Pancreas (tissue), 10 donors: ENCODE data around the gene KLF7. TPM values are rescaled to one million over a fixed set of nuclear protein-coding genes. Genes with fewer than 3 reads are reported as not detected.

ENCODE experiments used
- ATAC-seq, 4 donors: fragments of 200-7000 bp; cut with Tn5 transposase; one replicate each; pipeline versions ENCODE4 v1.8.0 to v1.9.1; 2020; ENCODE audit warnings: mild to moderate bottlenecking in 4 of 4, moderate library complexity in 4 of 4
- DNase-seq, 6 donors: peaks; one replicate each; pipeline ENCODE4 v3.0.0-alpha.2; 2020
- FAIRE-seq: peaks from 2 replicates; lab custom pipeline; 2012; peaks lifted over from hg19 to GRCh38; lab: Jason Lieb, UNC
- H3K27ac ChIP-seq, 4 donors: fragments of 200-600 bp; sonication (generic); 1 replicate in 3 of 4; 2 replicates in 1 of 4; pipeline versions ENCODE4 v1.5.0 to v1.8.0; 2020
- H3K27me3 ChIP-seq, 4 donors: fragments of 200-600 bp; one replicate each; pipeline ENCODE4 v1.8.0; 2021
- H3K36me3 ChIP-seq, 3 donors: fragments of 200-600 bp; sonication (generic) in 1 of 3; one replicate each; pipeline versions ENCODE4 v1.5.0 to v1.8.0; 2020 to 2021
- H3K4me1 ChIP-seq, 3 donors: fragments of 200-600 bp; one replicate each; pipeline ENCODE4 v1.8.0; 2021
- H3K4me3 ChIP-seq, 4 donors: fragments of 200-600 bp; sonication (generic) in 2 of 4; one replicate each; pipeline versions ENCODE4 v1.5.0 to v1.8.0; 2020 to 2021
- H3K9me3 ChIP-seq, 4 donors: fragments of 200-600 bp; one replicate each; pipeline ENCODE4 v1.8.0; 2021
- CTCF ChIP-seq, 4 donors: fragments of 200-600 bp; sonication (generic) in 3 of 4; IDR thresholded peaks; one replicate each; pipeline versions ENCODE4 v1.5.0 to v1.8.0; 2021; ENCODE audit warnings: antibody characterized with exemption in 4 of 4
- WGBS, 2 donors: extraction: QIAGEN DNeasy Blood & Tissue Kit; methylation state at CpG; one replicate each; pipeline ENCODE4 v1.1.7; 2013; 5-methylcytosine and 5-hydroxymethylcytosine counted together
- intact Hi-C, 3 donors: fragments of 100-400 bp; cut with DNase I; formaldehyde crosslinking; loops; one replicate each; pipeline versions ENCODE4 v1.11.1 to v1.14.2; 2022
- polyA plus RNA-seq, 2 donors: library from polyadenylated mRNA; stranded (reverse); fragments of 200-250 nt; gene quantifications; one replicate each; pipeline ENCODE4 v1.2.3, GENCODE V29; 2013
- total RNA-seq, 6 donors: library from RNA; stranded (reverse); fragmentation: NEBNext Ultra II Directional in 4 of 6; extraction: Animal tissue kit (Norgen Biotek cat#: 25700) in 4 of 6; gene quantifications; one replicate each; pipeline versions ENCODE4 v1.2.1 to v1.2.4, GENCODE V29; 2021 to 2023
- donor health status: healthy with polysubstance abuse.
- donor health status: DM: no; HTN: no; CAD: no; lungs with moderate emphysema.
- donor health status: DM: no; HTN: no; CAD: no.
- donor health status: control.
- donor health status: control.
- donor health status: Bipolar disorder and iron deficiency.
- donor health status: DM: yes; HTN: yes; CAD: no.
- donor health status: DM: no; HTN: no; CAD: no.
- donor health status: DM: no; HTN: no; CAD: no.
- donor health status: DM: yes; HTN: yes; CAD: no.

KLF7 gene
- total and polyA plus RNA-seq, 8 donors, result 2.4 to 15.0 (median 5.6) TPM

GRCh38 chr2:207151048-207151447 lies 14.7 kb downstream of the KLF7 start:
- Histone ChIP-seq H3K4me1 (peaks cover 0 to 6% (median 0%) of the 10 kb centered on the region in 3 donors), H3K27me3 (no peaks in the 10 kb centered on the region), H3K27ac (no peak overlapping the region), H3K9me3 (no peaks in the 10 kb centered on the region), H3K36me3 (no peaks in the 10 kb centered on the region), H3K4me3 (no peak overlapping the region)
- FAIRE-seq (no peak), ATAC-seq (no peak), DNase-seq (no peak)
- TF ChIP-seq CTCF (IDR thresholded peaks at IDR 0.05), result no peak
- intact Hi-C loops, result no loop called here
- 82 to 83% methylated on average over 6 of the region's 6 CpGs for WGBS, 2 donors

- Histone ChIP-seq H3K27me3 (no peaks in the 10 kb centered on the region), H3K27ac (no peak overlapping the region), H3K4me1 (peaks cover 0 to 6% (median 0%) of the 10 kb centered on the region in 3 donors), H3K9me3 (no peaks in the 10 kb centered on the region), H3K4me3 (no peak overlapping the region), H3K36me3 (no peaks in the 10 kb centered on the region)
- DNase-seq (no peak), ATAC-seq (no peak), FAIRE-seq (no peak)
- TF ChIP-seq CTCF (IDR thresholded peaks at IDR 0.05), result no peak
- 76 to 78% methylated on average over 5 of the region's 5 CpGs for WGBS, 2 donors
- intact Hi-C loops, result no loop called here
Observed at GRCh38 chr2:207150284-207150683, 15.5 kb downstream of the KLF7 start.

- Histone ChIP-seq H3K36me3 (no peaks in the 10 kb centered on the region), H3K27me3 (no peaks in the 10 kb centered on the region), H3K27ac (no peak overlapping the region), H3K4me1 (peaks cover 0 to 6% (median 0%) of the 10 kb centered on the region in 3 donors), H3K9me3 (no peaks in the 10 kb centered on the region), H3K4me3 (no peak overlapping the region)
- ATAC-seq (peak in 1 of 4 donors; percentile 30), DNase-seq (no peak), FAIRE-seq (no peak)
- no peak for TF ChIP-seq CTCF (IDR thresholded peaks at IDR 0.05)
- intact Hi-C loops, result no loop called here
- 59 to 61% methylated on average over 7 of the region's 7 CpGs for WGBS, 2 donors
Observed at GRCh38 chr2:207149249-207150213, 16.2 kb downstream of the KLF7 start.

GRCh38 chr2:207148020-207148419 lies 17.7 kb downstream of the KLF7 start:
- H3K36me3 ChIP-seq, result no peaks in the 10 kb centered on the region
- no peak for FAIRE-seq
- DNase-seq, result no peak
- H3K4me1 ChIP-seq, result peaks cover 0 to 6% (median 0%) of the 10 kb centered on the region in 3 donors
- TF ChIP-seq CTCF (IDR thresholded peaks at IDR 0.05), result no peak
- no peak for ATAC-seq
- 82 to 83% methylated on average over 2 of the region's 2 CpGs for WGBS, 2 donors
- no peak overlapping the region for H3K4me3 ChIP-seq
- no peaks in the 10 kb centered on the region for H3K9me3 ChIP-seq
- intact Hi-C loops, result no loop called here
- no peak overlapping the region for H3K27ac ChIP-seq
- no peaks in the 10 kb centered on the region for H3K27me3 ChIP-seq
